Measurements from ENCODE around the gene CACNG7.

Gene CACNG7

DNA sequence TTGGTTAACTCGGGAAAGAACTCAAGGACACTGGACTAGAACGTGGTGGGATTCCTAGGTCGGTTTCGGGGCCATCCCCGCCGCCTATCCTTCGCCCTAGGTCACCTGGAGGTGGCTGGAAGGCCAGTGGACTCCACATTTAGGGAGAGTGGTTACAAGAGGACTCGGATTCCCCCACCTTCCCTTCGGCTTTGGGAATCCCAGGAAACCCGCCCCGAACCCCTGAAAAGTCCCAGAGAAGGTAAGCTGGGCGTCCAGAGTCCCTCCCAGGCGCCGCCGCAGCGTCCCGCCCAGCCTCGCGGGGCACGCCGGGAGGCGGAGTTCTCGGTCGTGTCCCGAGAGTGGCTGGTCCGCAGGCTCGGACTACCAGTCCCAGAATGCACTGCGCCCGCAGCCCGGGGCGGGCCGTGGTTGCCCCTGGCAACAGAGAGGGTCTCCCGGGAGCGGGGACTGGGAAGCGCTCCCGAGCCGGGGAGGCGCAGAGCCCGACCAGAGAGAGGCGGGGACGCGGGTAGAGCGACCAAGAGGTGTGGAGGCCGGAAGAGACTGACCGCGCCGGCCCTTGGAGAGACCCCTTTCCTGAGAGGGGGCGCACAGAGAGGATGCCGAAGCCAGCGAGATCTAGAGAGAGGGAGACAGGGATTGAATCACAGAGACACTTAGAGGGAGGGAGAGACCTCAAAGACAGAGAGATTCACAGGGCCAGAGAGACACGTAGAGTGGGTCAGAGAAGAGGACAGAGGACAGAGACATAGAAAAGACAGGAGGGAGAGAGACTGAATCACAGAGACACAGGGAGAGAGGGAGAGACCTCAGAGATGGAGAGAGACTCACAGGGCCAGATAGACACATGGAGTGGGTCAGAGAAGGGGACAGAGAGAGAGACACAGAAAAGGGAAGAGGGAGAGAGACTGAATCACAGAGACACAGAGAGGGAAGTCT lies 29.7 kb upstream of the CACNG7 start:
- peak; percentile 86 for DNase-seq

DNA sequence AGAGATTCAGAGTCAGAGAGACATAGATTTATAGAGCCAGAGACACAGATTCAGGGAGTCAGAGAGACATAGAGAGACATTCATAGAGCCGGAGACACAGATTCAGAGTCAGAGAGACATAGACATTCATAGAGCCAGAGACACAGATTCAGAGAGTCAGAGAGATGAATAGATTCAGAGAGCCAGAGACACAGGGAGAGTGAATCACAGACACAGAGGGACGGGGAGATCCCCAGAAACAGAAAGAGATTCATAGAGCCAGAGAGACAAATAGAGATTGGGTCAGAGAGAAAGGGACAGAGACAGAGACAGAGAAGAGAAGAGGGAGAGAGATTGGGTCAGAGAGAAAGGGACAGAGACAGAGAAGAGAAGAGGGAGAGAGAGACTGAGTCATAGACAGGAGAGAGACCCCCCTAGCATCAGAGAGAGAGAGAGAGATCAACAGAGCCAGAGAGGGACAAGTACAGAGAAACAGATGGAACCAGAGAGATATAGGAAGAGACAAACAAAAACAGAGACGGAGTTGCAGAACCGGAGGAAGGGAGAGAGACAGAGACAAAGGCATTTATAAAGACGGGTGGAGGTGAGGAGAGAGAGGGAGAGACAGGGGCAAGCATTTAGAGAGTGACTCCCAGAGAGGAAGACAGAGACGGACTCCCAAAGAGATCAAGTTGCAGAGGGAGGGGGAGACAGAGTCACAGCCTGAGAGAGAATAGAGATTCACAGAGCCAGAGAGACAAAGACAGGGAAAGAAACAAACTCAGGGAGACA lies 28.2 kb upstream of the CACNG7 start:
- DNase-seq = no peak

DNA sequence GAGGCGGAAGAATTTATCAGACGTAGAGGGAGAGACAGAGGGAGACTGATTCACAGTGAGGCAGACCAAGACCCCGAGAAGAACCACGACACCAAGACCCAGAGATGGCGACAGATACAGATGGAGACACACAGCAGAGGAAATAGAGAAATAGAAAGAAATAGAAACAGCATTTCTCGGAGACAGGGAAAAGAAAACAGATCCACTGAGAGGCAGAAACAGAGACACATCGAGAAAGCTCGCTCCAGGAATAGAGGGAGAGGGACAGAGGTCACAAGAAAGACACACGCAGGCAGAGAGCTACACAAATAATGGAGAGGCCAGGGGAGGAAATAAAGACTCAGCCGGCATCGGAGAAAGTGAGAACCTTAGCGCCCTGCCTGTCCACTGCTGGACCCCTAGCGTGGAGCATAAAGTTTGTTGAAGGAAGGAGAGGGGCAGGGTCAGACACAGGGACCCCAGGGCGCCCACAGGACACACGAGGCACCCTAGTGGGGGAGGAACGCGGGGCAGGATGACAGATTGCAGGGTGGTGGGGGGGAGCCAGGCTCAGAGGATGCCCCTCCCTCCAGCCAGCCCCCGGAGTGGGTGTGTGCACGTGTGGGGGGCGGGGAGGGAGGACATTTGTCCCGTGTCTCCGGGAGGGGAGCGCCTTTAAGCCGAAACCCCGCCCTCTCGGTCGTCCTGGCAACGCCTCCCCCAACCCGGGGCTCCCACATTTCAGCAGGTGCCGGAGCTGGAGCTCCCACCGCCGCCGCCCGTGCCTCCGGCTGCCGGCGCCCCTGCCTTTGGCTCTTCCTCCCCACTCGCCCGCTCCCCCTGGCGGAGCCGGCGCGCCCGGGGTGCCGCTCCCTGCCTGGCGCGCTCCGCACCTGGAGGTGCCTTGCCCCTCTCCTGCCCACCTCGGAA lies 27.3 kb upstream of the CACNG7 start, which contains the start of gene PRKCG:
Gene PRKCG (plus strand): TSS at position 716 of the 909 bp plus-strand sequence. CDS start 298 bp downstream, outside the sequence.
- DNase-seq = peak; percentile 34

DNA sequence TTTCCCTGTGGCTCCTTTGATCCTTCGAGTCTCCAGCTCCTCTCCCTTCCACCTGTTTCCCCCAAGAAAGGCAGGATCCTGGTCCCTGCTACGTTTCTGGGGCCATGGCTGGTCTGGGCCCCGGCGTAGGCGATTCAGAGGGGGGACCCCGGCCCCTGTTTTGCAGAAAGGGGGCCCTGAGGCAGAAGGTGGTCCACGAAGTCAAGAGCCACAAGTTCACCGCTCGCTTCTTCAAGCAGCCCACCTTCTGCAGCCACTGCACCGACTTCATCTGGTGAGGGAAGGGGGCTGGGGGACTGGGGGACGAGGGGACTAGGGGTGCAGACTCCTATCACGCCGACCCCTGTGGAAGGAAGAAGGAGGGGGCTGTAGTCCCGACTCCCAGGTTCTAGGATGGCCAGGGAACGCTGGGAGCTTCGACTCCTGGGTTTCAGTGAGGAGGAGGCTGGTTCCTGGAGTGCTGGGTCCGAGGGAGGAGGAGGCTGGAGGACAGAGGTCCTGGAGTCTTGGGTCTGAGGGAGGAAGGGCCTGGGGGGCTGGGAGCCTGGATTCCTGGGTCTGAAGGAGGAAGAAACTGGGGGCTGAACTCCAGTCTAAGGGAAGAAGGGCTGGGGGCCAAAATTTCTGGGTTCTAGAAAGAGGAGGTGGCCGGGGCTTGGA lies 26.6 kb upstream of the CACNG7 start:
- DNase-seq = no peak

DNA sequence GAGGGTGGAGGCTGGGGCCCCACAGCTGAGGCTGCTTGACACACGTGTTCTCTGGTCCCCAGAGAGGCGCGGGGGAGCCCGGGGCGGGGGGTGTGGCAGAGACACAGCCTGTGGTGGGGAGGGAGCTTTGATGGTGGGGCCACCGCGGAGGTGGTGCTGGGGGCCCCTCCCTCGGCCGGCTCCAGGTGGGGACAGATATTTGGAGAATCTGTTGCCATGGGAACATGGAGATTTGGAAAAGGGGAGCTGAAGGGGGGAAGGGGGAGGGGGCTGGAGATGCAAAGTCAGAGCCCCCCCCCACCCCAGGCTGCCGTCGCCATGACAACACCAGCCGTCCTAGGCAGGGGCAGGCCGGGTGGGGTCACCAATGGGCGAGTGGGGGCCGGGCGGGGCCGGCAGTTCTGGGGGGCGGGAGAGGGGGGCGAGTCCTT lies 25.8 kb upstream of the CACNG7 start:
- no peak for DNase-seq

DNA sequence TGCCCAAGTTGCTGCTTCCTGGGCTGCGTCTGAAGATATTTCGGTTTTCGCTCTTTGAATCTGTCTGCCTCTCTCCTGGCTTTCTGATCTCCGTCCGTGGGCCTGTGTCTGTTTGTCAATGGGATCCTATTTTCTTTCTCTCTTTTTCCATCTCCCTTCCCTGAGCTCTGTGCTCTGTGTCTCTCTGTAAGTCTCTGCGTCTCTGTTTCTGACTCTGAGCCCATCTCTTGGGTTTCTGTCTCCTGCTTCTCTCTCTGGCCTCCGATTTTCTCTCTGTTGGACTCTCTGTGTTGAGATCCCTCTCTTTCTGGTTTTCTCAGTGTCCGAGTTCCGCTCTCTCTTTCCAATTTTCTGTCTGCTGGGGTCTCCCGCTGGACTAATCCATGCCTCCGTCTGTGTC lies 25.3 kb upstream of the CACNG7 start:
- DNase-seq = no peak

DNA sequence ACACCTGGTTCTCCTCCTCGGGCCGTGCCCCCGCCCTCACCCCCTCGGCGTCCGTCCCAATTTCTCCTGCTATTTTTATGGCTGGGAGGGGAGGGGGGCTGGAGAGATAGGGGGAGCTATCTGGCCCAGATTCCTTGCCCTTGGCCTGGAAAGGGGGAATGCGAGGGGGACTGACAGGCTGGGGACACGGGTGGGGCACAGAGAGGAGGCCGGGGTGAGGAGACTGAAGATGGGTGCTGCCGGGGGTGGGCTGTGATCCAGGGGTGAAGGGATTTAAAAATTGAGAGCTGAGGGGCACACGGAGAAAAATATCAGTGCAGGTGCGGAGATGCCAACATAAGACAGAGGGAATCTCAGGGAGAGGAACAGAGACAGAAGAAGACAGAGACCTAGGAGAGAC lies 24.8 kb upstream of the CACNG7 start:
- no peak for DNase-seq

DNA sequence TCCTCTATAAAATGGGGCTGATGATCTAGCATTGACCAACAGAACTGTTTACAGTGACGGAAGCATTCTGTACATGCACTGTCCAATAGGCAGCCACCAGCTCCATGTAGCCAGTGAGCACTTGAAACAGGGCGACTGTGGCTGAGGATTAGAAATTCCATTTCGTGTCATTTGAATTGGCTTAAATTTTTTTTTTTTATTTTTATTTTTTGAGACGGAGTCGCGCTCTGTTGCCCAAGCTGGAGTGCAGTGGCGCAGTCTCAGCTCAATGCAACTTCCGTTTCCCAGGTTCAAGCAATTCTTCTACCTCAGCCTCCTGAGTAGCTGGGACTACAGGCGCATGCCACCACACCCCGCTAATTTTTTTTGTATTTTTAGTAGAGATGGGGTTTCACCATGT lies 24.0 kb upstream of the CACNG7 start:
- DNase-seq = no peak

DNA sequence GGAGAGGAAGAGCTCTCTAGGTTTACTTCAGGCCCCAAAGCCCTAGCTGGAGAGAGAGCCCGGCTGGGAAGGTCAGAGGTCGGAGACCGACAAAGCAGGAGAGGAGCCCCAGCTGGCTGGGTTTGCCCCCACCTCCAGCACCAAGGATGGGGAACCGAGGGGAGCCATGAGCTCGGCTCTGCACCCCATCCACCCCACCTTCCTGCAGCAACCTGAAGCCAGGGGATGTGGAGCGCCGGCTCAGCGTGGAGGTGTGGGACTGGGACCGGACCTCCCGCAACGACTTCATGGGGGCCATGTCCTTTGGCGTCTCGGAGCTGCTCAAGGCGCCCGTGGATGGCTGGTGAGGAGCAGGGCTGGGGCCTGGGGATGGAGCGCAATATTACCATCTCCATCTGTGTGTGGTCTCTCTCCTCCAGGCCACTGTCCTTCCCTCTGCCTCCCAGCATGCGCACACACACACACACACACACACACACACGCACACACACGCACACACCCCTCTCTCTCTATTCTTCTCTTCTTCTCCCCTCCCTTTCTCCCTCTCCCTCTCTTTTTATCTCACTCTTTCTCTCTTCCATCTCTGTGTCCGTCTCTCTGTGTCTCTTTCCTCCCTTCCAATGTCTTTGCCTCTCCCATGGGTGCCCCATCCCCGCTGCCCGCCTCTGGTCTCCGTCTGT lies 16.6 kb upstream of the CACNG7 start:
- DNase-seq = no peak

DNA sequence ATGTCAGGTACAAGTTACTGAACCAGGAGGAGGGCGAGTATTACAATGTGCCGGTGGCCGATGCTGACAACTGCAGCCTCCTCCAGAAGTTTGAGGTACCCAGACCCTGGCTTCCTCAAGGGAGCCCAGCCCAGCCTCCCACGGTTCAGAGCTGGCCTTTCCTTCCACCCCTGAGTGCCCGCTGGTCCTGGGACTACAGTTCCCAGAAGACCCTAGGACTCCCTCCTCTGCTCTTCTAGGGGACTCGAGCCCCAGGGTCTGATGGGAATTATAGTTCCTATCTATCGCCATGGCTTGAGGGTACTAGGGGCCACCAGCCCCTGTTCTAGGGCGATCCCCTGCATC lies 16.1 kb upstream of the CACNG7 start:
- DNase-seq = no peak

DNA sequence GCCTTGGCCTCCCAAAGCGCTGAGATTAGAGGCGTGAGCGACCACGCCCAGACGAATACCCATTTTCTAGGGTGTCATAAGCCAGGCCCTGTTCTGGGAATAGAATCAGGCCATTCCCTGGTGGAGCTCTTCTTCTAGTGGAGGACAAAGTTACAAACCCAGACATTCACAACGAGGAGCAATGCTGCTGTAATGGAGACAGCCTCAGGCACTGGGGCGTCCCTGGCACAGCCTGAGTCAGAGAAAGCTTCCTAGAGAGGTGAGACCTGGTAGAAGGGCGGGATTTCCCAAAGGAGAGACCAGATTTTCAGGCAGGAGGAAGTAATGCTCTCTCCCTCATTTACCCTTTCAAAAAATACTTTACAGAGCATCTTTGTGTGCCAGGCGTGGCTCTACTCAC lies 14.4 kb upstream of the CACNG7 start:
- DNase-seq = no peak

DNA sequence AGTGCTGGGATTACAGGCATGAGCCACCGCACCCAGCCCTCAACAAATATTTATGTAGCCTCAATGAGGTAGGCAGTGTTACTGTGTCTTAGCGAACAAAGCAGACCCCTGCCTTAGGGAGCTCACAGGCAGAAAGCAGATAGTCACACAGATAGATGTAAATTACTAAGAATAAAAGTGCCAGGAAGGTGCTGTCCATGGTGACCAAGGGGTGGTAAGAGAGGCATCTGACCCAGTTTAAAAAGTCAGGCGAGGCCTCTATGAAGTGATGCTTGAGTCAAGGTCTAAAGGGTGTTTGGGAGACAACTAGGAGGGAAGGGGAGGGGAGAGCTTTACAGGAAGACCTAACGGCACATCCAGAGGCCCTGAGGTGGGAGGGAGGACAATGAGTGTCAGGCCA lies 12.4 kb upstream of the CACNG7 start:
- no peak for DNase-seq

DNA sequence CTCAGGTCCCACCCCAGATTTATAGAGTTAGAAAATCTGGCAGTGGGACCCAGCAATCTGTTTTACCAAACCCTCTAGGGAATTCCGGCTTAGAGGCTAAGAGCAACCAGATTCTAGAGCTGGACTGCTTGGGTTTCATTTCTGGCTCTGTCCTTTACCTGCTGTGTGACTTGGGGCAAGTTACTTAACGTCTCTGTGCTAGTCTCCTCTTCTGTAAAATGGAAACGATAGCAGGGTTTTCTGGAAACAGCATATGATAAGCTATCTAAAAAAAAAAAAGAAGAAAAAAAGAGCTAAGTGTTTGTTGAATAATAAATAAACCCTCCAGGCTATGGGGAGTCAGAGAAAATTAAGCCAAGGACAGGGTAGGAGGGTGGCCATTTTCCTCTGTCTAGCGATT lies 11.6 kb upstream of the CACNG7 start:
- no peak for DNase-seq

DNA sequence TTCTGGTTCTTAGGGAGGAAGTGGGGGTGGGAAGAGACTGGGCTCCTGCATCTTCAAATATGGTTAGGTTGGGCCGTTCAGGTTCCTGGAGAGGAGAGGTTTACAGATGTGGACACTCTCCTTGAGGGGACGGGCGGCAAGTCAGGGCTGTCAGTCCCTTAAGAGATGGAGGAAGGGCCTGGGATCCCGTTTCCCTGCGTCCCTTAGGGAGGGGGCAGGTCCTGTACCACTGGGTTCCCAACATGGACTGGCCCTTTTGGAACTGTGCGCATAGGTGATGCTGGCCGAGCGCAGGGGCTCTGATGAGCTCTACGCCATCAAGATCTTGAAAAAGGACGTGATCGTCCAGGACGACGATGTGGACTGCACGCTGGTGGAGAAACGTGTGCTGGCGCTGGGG lies 10.9 kb upstream of the CACNG7 start:
- no peak for DNase-seq

DNA sequence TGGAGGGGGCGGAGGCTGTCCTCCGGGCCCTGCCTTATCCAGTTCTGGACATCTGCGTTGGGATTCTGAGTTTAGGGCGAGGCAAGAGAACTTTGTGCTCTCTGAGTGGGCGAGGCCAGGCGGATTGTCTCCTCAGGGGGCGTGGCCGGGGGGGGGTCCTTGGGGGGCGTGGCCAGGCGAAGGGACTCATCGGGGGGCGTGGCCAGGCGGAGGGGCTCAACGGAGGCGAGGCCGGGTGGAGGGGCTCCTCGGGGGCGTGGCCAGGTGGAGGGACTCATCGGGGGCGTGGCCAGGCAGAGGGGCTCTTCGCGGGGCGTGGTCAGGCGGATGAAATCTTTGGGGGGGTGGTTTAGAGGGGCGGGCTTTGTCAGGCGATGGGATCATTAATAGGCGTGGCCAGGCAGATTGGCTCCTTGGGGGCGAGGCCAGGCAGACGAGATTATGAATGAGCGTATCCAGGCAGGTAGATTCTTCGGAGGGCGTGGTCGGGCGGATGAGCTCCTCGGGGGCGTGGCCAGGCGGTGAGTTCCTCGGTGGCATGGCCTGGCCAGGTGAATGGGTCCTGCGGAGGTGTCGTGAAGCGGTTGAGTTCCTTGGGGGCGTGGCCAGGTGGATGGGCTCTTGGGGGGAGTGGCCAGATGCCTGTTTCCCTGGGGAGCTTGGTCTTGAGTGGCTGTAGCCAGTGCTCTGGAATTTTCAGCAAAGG lies 10.3 kb upstream of the CACNG7 start:
- no peak for DNase-seq

DNA sequence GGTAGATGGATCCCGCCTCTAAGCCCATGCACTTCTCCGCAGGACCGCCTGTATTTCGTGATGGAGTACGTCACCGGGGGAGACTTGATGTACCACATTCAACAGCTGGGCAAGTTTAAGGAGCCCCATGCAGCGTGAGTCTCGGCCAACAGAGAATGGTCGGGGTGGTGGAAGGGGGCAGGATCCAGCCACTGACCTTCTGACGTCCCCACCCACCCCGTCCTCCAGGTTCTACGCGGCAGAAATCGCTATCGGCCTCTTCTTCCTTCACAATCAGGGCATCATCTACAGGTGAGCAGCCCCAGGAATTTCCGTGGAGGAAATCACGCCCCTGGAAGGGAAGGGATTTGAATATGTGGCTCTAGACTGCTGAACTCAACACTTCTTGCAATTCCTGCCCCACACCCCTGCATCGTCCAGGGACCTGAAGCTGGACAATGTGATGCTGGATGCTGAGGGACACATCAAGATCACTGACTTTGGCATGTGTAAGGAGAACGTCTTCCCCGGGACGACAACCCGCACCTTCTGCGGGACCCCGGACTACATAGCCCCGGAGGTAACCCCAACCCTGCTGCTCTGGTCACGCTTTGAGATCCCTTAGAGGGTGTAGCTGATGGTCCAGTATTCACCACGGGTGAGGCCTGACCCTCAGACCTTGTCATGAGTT lies 8.8 kb upstream of the CACNG7 start:
- DNase-seq = no peak

DNA sequence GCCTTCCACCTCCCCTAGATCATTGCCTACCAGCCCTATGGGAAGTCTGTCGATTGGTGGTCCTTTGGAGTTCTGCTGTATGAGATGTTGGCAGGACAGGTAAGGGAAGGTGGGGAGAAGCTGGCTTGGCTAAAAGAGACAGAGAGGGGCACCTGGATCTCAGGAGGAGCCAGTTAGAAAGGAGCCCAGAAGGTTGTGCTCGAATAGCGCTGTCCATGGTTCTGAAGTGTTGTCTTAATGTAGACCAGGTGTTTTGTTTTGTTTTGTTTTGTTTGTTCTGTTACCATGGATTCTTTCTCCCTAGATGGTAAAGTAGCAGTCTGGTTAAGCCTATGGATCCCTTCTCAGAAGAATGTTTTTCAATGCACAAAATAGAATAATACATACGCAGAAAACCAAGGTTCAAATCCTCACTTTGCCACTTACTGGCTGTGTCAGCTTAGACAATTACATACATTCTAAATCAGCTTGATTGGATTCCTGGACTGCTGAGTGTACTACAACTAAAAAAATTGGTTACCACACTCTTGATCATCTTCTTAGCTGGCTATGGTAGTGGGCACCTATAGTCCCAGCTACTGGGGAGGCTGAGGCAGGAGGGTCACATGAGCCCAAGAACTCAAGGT lies 5.9 kb upstream of the CACNG7 start:
- peak; percentile 38 for DNase-seq

DNA sequence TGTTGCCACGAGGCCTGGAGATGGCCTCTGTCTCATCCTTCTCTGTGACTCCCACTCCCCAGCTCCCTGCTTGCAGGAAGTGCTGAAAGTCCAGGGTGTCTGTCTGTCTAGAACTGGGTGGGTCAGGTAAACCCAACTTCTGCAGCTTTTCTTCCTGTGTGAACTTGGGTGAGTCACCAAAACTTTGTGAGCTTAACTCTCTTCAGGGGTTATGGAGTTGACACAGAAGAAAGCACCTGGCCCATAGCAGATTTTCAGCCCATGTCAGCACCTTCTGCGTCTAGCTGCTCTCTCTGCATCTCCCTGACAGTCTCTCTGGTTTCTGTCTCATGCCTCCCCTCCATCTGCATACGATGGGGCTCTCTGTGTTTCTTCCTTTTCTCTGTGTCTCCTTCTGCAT lies 4.2 kb upstream of the CACNG7 start:
- DNase-seq = no peak

DNA sequence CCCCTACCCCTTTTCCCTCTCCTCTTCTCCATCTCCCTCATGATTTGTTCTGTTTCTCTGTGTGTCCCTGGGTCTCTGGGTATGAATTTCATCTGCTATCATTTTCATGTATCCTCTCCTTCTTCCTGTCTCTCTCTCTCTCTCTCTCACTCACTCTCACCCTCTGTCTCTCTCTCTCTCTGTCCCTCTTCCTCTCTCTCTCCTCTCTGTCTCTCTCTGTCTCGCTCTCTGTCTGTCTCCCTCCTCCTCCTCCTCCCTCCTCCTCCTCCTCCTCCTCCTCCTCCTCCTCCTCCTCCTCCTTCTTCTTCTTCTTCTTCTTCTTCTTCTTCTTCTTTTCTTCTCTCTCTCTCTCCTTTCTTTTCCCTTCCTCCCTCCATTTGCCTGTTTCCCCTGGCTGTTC lies 3.3 kb upstream of the CACNG7 start:
- no peak for DNase-seq

Data from activated CD4-positive, alpha-beta T cell treated with anti-CD3 and anti-CD28 coated beads, Interleukin-10, Interleukin-2, amounts not matched to agents 100 ng/mL and 50 ng/mL, durations not matched to agents 16 hours and 8 hours (primary cell).